Hindlimb muscle (tissue), 1 donor: ENCODE data around the gene DSCAM. TPM values are rescaled to one million over a fixed set of nuclear protein-coding genes. Genes with fewer than 3 reads are reported as not detected.

ENCODE experiments used
- DNase-seq: peaks from one replicate; pipeline ENCODE4 v3.0.0-alpha.2; 2013
- polyA plus RNA-seq: library from polyadenylated mRNA; unstranded; fragments of 120-200 nt; gene quantifications from one replicate; pipeline ENCODE4 v1.2.1, GENCODE V29; 2013; ENCODE audit not compliant: insufficient read length

The DSCAM gene
- polyA plus RNA-seq, 1 donor: 2.0 TPM

DNA sequence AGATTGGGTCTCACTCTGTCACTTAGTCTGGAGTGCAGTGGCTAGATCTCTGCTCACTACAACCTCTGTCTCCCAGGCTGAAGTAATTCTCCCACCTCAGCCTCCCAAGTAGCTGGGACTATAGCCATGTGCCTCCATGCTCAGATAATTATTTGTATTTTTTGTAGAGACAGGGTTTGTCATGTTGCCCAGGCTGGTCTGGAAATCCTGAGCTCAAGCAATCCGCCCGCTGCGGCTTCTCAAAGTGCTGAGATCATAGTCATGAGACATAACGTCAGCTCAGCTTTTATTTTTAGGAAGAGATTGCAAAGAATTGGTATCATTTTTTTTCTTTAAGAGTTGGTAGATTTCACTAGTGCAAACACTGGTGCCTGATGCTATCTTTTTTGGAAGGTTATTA, 244.9 kb downstream of the DSCAM start:
- DNase-seq: no peak

DNA sequence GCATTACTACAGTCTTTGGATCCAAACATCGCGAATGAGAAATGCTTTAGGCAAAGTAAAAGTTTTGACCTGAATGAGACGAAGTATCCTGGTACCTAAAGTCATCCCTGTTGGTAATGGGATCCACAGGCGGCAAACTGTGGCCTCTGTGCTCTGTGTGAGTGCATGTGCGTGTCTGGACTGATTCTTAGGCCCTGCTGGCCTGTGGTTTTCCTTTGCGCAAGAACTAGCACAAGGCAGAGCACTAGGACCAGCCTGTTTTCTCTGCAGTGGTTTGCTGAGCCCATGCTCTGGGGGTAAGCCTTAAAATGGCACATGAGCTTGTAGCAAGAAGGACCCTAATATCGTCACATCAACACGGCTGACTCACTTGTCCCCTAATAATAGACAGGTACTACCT, 251.2 kb downstream of the DSCAM start:
- DNase-seq: no peak

DNA sequence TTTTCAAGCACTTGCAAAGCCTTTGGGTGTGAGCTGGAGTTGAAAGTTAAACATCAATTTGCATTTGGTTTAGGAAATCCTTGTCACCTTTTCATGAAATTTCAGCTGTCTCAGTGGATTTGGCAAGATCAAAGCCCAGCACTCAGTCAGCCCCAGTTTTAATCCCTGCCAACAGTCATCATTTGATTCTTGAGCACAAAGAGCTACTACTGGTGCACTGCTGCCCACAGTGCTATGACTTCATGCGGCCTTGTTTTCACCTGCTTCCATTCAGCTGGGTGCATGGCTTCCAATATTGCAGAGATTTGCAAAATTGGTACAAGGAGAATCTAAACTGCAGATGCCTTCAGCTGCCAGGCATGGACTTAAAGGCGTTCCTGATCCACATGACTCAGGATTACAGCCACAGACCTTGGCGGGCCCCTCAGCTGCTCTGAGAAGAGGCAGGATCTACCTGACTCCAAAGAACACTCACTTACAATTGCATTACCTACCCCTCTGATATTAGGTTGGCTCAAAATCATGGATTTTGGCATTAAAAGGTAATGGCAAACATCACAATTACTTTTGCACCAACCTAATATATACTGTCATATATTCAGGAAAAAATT, 259.1 kb downstream of the DSCAM start:
- DNase-seq: no peak

DNA sequence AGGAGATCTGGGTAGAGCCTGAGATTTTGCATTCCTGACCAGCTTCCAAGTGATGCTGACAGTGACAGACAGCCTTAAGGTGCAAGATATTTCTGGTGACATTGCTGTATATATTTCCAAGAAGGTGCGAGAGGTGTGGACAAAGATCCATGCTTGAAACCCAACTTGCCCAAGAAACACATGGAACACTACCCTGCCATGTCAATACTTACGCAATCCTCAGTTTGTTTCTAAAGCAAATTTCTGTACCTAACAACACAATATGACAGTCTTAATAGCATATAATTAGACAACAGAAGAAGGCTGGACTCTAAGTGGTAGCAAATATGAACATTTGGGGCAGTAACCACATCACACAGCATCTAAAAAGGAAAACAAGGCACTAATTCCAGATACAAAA, 260.4 kb downstream of the DSCAM start:
- no peak for DNase-seq

DNA sequence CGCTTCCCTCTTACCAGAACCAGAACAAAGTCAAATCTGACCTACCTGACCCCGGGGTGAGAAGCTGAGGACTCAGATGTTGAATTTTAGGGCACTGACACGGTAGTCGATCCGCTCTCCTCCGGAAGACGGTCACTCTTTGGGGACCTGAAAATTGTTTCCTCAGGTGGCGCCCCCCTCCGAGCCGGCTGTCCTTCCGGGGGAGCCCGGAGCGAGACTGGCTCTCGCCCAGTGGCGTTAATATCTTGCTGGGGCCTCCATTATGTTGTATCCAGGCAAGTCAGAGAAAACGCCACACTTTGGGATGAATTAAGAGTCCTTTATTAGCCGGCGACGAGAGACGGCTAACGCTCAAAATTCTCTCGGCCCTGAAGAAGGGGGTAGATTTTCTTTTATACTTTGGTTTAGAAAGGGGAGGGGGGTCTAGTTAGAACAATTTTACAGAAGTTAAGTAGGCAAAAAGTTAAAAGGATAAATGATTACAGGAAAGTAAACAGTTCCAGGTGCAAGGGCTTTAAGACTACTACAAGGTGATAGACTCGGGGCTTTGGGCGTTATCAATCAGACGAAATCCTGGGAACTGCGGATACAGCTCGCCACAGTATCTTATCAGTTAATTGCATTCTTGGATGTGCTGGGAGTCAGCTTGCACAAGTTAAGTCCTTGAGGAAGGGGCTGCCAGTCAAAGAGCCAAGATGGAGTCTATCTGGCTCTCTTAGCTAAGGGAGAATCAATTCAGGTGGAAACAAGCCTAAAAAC, 269.5 kb downstream of the DSCAM start:
- no peak for DNase-seq

DNA sequence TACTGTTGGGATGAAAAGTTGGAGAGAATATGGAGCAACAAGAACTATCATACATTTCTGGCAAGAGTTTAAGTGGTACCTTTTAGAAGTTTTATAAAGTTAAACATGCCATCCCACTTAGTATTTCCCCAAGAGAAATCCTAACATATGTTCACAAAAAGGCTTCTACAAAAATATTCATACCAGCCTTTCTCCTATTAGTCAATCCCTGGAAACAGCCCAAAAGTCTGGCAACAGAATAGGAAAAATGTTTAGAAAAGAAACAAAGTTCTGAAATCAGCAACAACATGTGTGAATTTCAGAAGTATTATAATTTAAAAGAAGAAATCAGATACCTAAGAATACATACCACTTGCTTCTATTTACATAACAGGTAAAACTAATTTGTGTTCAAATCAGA, 271.0 kb downstream of the DSCAM start:
- DNase-seq: no peak

DNA sequence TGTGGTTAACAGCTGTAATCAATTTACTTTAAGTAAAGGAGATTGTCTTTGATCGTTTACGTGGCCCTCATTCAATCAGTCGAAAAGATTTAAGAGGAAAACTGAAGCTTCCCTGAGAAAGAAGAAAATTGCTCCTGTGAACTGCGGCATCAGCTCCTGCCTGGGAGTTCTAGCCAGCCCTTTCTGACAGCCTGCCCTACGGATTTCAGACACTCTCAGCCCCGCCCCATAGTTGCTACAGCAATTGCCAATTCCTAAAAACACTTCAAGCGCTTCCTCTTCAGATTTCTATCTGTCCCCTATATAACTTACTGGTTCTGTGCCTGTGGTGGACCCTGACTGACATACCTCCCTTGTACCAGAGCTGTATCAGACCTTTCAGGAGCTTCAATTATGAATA, 277.6 kb downstream of the DSCAM start:
- no peak for DNase-seq

DNA sequence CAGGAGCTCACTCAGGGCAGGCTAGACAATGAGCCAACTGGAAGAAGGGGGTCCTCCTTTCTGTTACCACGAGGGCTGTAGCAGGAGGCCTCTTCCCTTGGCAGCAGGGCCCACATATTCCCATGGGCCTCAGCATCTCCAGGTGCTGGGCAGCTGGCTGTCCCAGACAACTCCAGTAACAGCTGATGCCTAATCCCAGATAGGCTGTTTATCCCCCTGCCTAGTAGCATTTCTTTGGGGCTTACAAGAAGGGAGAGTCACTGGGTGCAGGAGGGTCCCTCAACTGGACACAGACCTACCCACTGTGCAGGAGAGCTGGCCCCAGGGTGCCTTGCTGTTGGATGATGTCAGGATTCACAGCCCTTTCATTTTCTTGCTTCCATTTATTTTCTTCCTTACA, 278.2 kb downstream of the DSCAM start:
- DNase-seq: no peak

DNA sequence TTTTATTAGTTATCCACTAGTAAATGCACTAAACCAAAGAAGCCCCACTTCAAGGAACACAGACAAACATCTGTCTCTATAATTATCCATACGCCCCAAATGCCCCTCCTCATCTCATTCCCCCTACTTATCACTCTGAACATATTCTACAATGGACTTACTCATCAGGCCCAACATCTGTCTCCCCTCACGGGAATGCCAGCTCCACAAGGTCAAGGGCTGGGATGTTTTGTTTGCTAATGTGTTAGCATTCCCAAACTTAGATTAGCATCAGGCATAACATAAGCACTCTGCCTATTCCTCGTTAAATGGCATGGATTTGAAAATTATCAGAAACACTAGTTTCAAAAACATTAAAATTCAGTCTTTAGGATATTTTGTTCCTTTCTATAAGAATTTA, 279.5 kb downstream of the DSCAM start:
- DNase-seq: no peak

DNA sequence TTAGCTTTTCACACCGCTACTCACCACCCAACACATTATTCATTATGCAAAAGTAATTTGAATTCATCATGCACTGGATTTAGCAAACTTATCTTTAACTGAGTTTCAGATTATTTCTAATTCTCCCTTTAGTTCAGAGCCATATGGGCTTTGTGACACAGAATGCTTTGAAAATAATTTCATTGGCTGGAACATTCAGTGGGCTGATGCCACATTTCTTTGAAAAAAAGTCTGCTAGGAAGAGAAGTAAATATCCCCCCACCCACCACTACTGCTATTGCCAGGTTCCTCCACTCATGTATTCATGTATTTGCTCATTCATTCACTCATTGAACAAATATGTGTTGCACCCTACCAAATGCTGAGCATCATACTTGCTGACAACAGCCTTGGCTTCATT, 280.5 kb downstream of the DSCAM start:
- no peak for DNase-seq

DNA sequence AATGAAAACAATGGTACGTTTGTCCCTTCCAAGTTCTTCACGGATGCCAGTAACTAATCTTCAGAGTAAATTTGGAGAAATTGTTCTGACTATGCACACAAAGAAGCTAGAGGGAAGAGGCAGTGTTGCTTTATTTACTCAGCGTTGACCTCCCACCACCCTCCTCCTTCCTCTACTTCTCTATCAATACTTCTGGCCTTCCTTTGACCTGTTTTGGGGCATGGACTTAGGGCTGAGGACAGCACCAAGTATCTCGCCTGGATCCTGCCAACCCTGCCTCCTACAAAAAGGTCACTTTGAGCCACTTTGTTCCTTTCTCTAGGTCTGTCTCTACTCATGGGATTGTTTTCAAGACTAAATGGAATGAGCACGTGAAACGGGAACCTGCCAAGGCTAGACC, 282.6 kb downstream of the DSCAM start:
- no peak for DNase-seq

DNA sequence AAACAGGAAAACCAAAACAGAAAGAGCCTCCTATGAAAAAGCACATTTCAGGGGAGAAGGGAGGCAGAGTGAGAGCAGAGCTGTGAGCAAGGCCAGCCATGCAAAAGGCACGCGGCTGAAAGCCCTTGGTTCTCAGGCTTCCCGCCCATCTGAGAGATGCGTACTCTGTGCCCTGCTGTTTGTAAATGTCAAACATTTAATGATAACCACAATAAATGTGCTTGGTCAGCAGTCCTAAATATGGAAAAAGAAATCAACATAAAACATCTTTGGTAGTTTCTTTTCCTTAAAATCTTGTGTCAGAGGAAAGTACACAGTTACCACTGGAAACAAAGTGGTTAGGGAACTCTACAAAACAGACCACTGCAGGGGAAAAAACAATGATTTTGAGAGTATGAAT, 283.1 kb downstream of the DSCAM start:
- no peak for DNase-seq

DNA sequence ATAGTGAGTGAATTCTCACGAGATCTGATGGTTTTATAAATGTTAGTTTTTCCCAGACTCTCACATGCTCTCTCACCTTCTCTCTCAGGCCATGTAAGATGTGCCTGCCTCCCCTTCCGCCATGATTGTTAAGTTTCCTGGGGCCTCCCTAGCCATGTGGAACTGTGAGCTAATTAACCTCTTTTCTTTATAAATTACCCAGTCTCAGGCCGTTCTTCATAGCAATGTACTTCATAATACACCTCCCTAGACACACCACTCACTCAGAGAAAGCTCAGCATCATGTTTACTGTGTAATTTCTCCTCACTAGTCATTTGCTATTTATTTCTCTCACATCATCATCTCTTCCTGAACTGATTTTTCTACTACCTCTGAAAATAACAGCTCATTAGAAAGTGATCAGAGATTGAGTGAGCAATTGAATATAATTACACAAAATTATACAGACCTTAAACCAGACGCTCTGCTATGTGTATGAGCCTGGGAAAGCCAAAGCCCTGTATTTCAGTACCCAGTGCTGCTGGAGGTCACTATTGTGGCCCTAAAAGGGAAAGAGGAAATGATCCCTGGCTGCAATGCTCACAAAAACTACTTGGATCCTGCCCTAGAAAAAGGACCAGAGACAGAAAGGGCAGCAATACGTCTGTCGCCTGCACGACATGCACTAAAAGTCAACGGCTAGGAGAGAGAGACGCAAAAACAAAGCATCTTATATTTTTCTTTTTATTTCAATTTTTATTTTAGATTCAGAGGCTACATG, 284.5 kb downstream of the DSCAM start:
- DNase-seq: no peak

DNA sequence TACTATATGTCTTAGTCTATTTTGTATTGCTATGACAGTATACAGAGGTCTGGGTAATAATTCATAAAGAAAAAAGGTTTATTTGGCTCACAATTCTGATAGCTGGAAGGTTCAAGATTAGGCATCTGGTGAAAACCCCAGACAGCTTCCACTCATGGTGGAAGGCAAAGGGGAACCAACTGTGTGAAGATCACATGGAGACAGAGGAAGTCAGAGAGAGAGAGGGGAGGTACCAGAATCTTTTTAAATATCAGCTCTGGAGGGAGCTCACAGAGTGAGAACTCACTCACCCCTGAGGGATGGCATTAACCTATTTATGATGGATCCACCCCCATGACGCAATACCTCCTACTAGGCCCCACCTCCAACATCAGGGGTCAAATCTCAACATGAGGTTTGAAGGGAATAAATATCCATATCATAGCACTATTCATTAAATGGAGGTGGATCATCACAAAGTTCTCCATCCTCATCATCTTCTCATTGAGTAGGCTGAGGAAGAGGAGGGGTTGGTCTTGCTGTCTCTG, 290.5 kb downstream of the DSCAM start:
- DNase-seq: no peak

DNA sequence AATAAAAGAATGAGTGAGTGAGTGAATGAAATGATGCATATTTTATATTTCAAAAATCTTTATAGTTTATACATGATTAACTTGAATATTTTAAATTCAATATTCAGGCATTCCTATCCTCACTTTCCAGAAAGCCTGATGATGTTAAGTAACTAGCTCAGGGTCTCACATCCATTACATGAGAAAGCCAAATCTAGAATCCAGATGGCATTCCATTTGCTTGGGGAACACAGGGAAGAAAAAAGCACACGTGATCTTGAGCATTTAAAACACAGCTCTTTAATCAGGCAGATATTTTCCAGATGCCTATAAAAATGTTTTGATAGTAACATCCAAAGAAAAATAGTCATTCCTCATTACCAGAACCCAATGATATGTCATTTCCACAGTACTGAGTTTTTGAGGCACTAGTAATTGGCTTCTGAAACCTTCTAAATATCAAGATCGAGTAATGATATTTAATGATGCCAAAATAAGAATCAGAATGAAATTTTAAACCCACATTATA, 291.9 kb downstream of the DSCAM start:
- no peak for DNase-seq

DNA sequence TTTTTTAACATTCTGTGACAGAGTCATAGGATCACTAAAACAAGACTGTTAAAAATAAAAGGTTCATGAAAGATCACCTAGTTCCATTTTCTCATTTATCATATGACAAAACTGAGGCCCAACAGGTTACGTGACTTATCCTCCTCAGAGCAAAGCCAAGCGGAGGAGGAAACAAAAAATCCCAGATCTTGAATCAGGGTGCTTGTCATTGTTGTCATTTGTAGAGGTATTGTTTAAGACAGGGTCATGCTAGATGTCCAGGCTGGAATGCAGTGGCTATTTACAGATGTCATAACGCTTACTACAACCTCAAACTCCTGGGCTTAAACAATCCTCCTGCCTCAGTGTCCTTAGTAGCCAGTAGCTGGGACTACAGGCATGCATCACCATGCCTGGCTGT, 293.2 kb downstream of the DSCAM start:
- DNase-seq: no peak

DNA sequence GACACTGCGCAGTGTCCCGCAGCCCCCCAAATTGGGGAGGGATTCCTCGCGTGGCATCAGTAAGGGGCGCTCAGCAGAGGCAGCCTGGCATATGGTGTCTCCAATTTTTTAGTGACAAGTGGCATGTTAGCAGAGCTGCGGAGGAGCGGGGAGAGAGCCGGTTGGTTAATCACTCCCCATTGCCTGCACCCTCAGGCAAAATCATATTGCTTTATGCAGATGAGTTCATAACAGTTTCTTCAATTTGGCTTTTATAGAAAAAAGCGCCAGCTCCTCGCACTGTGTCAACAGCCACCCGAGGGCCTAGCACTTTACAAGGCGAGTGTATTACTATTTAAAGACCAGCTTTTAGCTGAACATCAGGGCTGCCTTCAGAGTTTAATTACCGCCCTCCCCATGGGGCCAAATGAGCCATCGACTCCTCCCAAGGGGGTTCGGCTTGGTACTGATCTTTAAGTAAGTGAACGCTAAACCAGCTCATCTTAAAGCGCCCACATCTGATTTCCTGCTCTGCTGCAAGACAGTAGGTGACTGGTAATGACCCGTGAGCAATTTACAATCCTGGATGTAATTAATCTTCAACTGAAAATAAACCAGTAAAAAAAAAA, 298.9 kb downstream of the DSCAM start:
- no peak for DNase-seq

DNA sequence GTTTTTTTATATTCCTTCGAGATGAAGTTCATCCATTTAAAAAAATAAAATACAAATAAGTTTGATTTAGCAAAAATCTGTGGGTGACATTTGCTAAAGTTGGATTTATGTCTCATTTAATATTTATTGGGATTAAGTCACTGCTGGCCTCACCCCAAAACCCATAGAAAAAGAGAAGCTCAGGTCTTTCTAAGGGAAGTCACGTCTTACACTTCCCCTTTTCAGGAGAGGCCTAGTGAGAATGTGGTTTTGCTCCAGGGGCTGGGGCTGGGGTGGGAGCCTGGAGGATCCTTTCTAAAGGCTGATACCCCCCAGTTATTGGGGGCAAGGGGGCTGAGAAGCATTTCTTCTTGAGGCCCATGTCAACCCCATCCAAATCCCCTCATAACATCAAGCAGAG, 300.3 kb downstream of the DSCAM start:
- no peak for DNase-seq

DNA sequence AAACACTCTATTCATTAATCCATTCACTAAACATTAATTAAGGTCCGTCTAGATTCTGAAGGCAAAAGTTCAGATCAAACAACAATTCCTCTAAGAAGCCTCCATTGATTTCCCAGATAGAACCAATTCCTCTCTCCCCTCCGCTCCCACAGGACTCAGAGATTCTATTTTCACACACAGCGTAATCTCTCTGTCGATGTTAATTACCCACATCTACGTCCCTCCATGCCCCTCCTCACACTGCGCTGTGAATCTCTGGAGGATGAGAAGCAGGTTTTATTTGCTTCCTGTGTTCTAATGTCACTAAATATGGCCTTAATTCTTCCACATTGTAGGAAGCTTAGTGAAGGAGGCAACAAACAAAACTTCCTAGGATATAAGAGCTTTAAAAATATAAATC, 306.7 kb downstream of the DSCAM start:
- no peak for DNase-seq

DNA sequence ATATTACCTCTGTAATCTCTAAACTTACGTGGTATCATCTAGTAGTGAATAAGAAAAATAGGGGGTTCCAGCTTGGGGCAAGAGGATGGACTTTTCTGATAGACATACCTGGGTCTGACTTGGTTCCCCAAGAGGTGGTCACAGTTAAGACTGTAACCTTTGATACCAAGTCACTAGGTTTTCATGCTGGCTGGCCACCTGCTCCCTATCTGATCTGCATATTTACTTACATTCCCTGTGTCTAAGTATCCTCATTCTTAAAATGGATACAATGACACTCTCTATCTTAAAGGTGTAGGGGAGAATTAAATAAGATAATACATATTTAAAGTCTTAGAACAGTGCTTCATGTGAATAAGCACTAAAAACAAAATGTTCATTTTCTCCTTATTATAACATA, 312.1 kb downstream of the DSCAM start:
- no peak for DNase-seq

DNA sequence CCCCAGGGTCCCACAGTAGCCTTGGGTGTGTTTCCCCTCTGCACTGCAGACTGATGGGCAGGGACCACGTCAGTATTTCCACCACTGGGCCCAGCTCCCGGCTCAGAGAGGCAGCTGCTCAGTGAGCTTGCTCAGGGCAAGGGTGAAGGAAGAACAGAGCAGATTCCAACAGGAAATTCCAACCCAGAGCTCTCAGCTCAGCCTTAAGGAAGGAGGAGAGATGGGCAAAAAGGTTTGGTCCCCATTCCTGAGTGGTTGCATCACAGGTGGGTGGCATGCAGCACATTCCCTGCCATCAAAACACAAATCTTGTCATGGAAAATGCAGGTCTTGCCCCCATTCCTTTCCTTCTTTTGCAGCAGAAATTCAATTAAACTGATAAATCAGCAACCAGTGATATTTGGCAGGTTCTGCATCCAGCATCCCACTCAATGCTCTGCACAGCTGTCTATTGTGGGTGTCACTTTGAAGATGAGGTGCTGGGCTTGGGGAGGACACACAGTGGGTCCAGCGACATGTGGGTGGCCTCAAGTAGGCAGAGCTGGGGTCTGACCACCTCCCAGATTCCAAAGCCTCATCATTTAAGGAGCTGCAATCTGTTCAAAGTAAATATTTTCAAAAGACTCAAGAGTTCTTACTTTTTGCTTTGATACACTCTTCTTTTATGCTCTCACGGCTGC, 315.4 kb downstream of the DSCAM start:
- DNase-seq: no peak

DNA sequence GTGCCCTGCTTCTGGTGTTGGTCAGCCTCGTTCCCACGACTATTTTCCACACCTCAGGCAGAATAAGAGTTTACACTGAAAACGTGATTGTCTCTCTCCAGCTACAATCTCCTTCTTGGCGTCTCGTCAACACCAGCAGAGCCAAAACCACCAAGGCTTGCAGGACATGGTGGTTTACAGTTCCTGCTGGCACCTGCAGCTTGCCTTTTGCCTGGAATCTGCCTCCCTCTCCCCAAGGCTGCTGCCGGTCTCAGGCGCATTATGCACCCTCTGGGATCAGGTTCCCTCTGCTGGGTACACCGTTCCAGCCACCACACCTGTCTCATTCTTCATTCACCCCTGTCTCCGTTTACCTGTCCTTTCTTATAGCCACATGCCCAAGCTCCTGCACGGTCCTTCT, 315.9 kb downstream of the DSCAM start:
- DNase-seq: no peak
